Activated naive CD4-positive, alpha-beta T cell treated with anti-CD3 and anti-CD28 coated beads, Interleukin-2, amount 10 ng/mL, durations not matched to agents 7 days and 5 days (primary cell): ENCODE results near the gene TMEM114.

Experiments
- CTCF ChIA-PET: fragments of 350-600 bp; sonication (Branson Sonifier 250); formaldehyde crosslinking; loops from one replicate; lab custom pipeline; 2021; ENCODE audit warnings: antibody characterized with exemption; lab: Charles Lee
- DNase-seq: peaks from one replicate; pipeline ENCODE4 v3.0.0-alpha.2; 2020
- H3K27ac Mint-ChIP-seq: one replicate; pipeline ENCODE4 v1.8.0; 2021; ENCODE audit warnings: mild to moderate bottlenecking, moderate library complexity, mixed read lengths
- H3K27me3 Mint-ChIP-seq: one replicate; pipeline ENCODE4 v1.8.0; 2021; ENCODE audit warnings: mild to moderate bottlenecking, mixed read lengths
- H3K36me3 Mint-ChIP-seq: one replicate; pipeline ENCODE4 v1.8.0; 2021; ENCODE audit warnings: mixed read lengths
- H3K4me1 Mint-ChIP-seq: one replicate; pipeline ENCODE4 v1.8.0; 2021; ENCODE audit warnings: mixed read lengths
- H3K4me3 Mint-ChIP-seq: one replicate; pipeline ENCODE4 v1.8.0; 2021; ENCODE audit warnings: mild to moderate bottlenecking, moderate library complexity, mixed read lengths
- H3K9me3 Mint-ChIP-seq: one replicate; pipeline ENCODE4 v1.8.0; 2021; ENCODE audit warnings: mixed read lengths

TMEM114 gene

DNA sequence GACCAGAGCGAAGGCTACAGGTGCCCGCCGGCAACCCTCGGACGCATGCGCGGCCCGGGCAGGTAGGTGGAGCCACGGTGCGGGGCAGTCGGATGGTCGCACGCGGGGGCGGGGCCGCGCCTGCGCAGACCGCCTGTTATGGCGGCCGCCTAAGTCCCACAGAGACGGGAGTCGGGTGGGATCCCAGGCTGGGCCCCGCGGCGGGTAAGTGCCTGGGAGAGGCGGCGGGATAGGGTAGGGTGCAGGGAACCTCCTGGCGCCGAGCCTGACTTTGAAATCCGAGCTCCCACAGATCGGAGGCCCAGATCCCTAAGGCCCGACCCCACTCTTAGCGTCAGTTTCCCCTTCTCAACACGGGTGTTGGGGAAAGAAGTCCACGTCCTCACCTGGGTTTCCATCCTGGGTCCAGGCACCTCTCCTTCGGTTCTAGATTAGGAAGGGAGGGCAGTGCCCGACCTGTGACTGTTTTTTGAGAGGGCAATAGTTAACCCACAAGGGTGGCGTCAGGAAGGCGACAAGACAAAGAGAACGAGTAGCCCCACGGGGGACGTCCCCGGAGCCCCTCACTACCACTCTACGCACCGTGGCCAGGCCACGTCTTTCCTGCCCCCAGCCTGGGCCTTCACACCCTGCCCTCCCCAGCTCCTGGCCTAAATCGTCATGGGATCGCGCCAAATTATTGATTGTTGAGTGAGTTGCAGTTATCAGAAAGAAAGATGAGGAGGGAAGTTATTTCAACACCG is 31.4 kb upstream of the TMEM114 start, which contains the start of gene METTL22:
Gene METTL22, plus strand, starts transcription at position 127 of the 743 bp plus-strand sequence. CDS start 3,968 bp downstream, outside the sequence.
- Mint-ChIP-seq H3K27me3 (peaks cover 25% of the 10 kb centered on the region), H3K4me1 (peaks cover 23% of the 10 kb centered on the region), H3K36me3 (peaks cover 11% of the 10 kb centered on the region), H3K9me3 (no peaks in the 10 kb centered on the region), H3K4me3 (peak within 1 kb of the TSS; percentile 99), H3K27ac (peak within 1 kb of the TSS; percentile 86)
- DNase-seq: peak; percentile 94
- CTCF ChIA-PET: interaction anchor here (1.0 kb wide), 1 partner anchor 15 kb away, joined by 3 read pairs; no protein-coding TSS in a partner anchor

DNA sequence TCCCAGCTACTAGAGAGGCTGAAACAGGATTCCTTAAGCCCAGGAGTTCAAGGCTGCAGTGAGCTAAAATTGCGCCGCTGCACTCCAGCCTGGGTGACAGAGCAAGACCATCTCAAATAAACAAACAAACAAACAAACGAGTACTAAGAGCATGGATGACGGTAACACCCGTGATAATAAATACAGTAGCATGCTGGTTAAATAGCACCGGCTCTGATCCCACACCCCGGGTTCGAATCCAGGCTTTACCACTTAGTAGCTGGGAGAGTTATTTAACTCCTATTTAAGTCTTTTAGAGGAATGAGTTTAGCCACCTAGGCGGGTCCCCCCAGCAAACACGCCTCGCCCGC is 30.9 kb upstream of the TMEM114 start:
- CTCF ChIA-PET: interaction anchor here (1.0 kb wide), 1 partner anchor 16 kb away, joined by 3 read pairs; no protein-coding TSS in a partner anchor
- Mint-ChIP-seq H3K4me1 (peaks cover 23% of the 10 kb centered on the region), H3K4me3 (peak overlapping the region; percentile 99), H3K36me3 (peaks cover 11% of the 10 kb centered on the region), H3K9me3 (no peaks in the 10 kb centered on the region), H3K27ac (peak overlapping the region; percentile 49), H3K27me3 (peaks cover 27% of the 10 kb centered on the region)
- DNase-seq: no peak

DNA sequence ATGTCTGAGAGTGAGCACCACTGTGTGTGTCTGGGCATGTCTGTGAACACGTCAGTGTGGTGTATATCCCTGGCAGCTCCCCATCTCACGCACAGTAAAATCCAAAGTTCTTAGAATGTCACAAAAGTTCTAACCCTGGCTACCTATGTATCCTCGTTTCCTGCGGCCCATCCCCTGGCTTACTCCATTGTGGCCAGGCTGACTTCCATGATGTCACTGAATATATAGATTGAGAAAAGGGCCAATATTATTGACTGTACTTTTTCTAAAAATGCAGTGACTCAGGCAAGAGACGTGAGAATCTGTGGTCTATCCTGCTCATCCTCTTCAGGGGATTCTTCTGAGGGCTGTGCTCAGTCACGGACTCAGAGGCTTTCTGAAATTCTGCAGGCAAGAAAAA is 30.2 kb upstream of the TMEM114 start:
- no peak overlapping the region for H3K27ac Mint-ChIP-seq
- H3K27me3 Mint-ChIP-seq: peaks cover 31% of the 10 kb centered on the region

DNA sequence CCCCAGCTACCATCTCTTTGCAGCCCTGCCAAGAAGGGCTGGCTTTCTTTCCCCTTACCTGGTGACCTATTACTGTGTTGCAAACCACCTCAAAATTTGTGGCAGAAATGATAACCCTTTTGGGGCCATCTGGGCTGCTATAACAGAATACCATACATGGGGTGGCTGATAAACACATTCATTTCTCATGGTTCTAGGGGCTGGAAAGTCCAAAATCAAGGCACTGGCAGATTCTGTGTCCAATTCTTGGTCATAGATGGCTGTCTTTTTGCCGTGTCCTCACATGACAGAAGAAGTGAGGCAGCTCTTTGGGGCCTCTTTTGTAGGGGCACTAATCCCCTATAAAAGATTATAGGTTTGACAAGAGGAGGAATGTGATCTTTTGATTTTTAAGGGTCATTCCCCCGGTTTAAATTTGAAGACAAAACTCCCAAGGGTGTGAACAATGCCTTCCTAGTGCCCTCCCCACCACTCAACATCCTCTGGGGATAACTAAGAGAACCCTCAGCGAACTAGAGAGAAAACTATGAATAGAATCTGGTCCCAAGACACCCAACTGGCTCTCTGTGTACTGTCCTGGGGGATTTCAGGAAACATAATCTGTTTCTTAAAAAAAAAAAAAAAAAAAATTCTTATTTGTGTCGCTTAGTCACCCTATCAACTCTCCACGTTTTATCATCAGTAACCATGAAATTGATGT is 29.5 kb upstream of the TMEM114 start:
- DNase-seq: no peak
- Mint-ChIP-seq H3K4me1 (peaks cover 20% of the 10 kb centered on the region), H3K36me3 (peaks cover 5% of the 10 kb centered on the region), H3K9me3 (no peaks in the 10 kb centered on the region), H3K27me3 (peaks cover 35% of the 10 kb centered on the region), H3K27ac (no peak overlapping the region), H3K4me3 (no peak overlapping the region)
- CTCF ChIA-PET: no interaction called here

More for the DNA sequence above, 30.2 kb upstream of the TMEM114 start:
- peaks cover 23% of the 10 kb centered on the region for H3K4me1 Mint-ChIP-seq
- CTCF ChIA-PET: no interaction called here
- no peaks in the 10 kb centered on the region for H3K9me3 Mint-ChIP-seq
- DNase-seq: no peak
- H3K36me3 Mint-ChIP-seq: peaks cover 5% of the 10 kb centered on the region
- peak overlapping the region; percentile 99 for H3K4me3 Mint-ChIP-seq

DNA sequence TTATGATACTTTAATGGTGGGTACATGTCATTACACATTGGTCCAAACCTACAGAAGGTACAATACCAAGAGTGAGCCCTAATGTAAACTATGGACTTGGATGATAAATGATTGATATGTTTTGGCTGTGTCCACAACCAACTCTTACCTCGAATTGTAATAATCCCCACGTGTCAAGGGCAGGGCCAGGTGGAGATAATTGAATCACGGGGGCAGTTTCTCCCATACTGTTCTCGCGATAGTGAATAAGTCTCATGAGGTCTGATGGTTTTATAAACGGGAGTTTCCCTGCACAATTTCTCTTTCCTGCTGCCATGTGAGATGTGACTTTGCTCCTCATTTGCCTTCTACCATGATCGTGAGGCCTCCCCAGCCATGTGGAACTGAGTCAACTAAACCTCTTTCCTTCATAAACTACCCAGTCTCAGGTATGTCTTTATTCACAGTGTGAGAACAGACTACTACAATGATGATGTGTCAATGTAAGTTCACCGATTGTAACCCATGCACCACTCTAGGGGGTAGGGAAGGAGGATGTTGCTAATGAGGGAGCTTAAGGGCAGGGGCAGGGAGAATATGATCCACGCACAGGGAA is 24.2 kb upstream of the TMEM114 start:
- Mint-ChIP-seq H3K27me3 (peaks cover 46% of the 10 kb centered on the region), H3K36me3 (no peaks in the 10 kb centered on the region), H3K27ac (no peak overlapping the region), H3K4me1 (no peaks in the 10 kb centered on the region), H3K4me3 (no peak overlapping the region), H3K9me3 (no peaks in the 10 kb centered on the region)
- CTCF ChIA-PET: no interaction called here
- DNase-seq: no peak

DNA sequence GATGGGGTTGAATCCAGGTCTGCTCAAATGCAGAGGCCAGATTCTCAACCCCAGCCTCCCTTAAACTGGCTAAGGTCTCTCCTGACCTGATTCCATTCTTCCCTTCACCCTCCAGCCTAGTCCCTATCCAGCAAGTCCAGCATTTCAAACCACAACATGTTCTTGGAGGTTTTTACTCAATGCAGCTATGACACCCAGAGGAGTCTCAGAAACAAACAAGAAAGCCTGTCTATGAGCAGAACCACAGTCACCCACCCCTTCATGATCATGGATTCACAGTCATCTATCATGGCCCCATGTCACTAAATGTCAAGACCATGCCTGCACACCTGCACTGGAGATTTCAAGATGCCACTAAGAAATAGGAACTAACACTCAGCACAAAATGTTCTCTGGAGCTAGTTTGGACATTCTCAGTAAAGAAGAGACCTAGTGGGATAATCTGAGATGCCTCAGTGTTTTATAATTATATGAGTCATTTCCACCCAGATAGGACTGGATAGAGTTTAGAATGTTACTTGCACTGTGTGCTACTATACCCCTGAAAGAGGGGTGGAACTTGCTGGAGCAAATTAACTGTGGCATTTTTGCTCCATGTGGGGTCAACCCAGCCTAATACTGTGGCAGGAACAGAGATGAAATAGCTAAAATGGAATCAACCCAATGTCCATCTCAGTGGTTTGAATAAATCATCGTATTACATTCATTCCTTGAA is 21.7 kb upstream of the TMEM114 start:
- DNase-seq: no peak

DNA sequence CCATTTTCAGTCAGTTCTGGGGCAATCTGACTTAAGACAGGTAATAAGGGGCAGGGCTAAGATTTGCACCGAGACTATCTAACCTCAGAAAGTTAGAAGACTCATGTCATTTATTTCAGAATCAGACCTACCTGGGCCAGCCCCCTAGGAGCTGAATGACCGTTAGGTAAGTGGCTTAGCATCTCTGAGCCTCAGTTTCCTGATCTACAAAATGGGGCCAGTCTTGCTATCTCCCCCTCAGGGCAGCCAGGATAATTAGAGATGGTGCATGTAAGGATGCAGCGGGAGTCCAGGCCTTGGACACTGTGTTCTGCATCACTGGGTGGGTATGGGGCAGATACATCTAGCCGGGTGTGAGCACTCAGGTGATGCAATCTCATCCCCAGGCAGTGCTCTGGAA is 20.8 kb upstream of the TMEM114 start:
- peaks cover 22% of the 10 kb centered on the region for H3K27me3 Mint-ChIP-seq
- H3K27ac Mint-ChIP-seq: no peak overlapping the region
- H3K36me3 Mint-ChIP-seq: no peaks in the 10 kb centered on the region
- no peaks in the 10 kb centered on the region for H3K9me3 Mint-ChIP-seq
- DNase-seq: no peak
- H3K4me1 Mint-ChIP-seq: no peaks in the 10 kb centered on the region
- CTCF ChIA-PET: no interaction called here
- no peak overlapping the region for H3K4me3 Mint-ChIP-seq

More for the DNA sequence above, 21.7 kb upstream of the TMEM114 start:
- Mint-ChIP-seq H3K27me3 (peaks cover 25% of the 10 kb centered on the region), H3K36me3 (no peaks in the 10 kb centered on the region), H3K9me3 (no peaks in the 10 kb centered on the region), H3K4me3 (no peak overlapping the region), H3K27ac (no peak overlapping the region), H3K4me1 (no peaks in the 10 kb centered on the region)
- CTCF ChIA-PET: interaction anchor here (1.2 kb wide), 1 partner anchor 42 kb away, joined by 4 read pairs; no protein-coding TSS in a partner anchor

DNA sequence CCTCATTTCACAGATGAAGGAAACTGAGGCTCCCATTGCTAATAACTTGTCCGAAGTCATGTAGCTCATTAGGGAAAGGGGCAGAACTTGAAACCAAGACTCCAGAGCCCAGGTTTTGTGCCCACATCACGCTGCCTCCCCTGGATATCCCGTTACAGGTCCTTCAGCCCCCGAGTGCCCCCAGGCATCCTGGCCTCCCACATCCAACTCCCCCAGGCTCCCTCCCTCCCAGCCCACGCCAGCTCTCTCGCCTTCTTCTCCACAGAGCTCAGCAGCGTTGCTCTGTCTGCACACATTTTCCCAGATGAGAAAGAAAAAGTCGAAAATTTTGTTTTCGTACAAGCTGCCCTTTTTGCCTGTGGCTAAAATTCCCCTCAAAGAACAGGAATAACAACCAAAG is 16.9 kb upstream of the TMEM114 start:
- H3K36me3 Mint-ChIP-seq: no peaks in the 10 kb centered on the region
- H3K27ac Mint-ChIP-seq: no peak overlapping the region
- peaks cover 15% of the 10 kb centered on the region for H3K27me3 Mint-ChIP-seq
- H3K4me1 Mint-ChIP-seq: no peaks in the 10 kb centered on the region
- H3K9me3 Mint-ChIP-seq: no peaks in the 10 kb centered on the region
- no peak for DNase-seq
- H3K4me3 Mint-ChIP-seq: no peak overlapping the region
- CTCF ChIA-PET: no interaction called here

DNA sequence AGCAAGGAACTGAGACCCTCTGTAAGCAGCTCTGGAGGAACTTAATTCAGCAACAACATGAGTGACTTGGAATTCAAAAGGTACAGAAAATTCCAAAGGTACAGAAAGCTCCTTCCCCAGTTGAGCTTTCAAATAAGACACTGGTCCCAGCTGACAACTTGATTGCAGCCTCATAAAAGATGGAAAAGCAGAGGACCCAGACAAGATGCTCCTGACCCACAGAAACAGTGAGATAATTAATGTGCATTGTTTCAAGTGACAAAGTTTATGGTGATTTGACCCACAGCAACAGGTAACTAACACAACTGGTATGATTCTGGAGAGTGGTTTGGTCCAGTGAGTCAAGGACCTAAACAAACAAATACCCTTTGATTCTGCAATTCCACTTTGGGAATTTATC is 15.2 kb upstream of the TMEM114 start:
- no peak overlapping the region for H3K4me3 Mint-ChIP-seq
- DNase-seq: no peak
- no peaks in the 10 kb centered on the region for H3K4me1 Mint-ChIP-seq
- H3K36me3 Mint-ChIP-seq: no peaks in the 10 kb centered on the region
- H3K27me3 Mint-ChIP-seq: peaks cover 7% of the 10 kb centered on the region
- CTCF ChIA-PET: no interaction called here
- no peaks in the 10 kb centered on the region for H3K9me3 Mint-ChIP-seq
- H3K27ac Mint-ChIP-seq: no peak overlapping the region

DNA sequence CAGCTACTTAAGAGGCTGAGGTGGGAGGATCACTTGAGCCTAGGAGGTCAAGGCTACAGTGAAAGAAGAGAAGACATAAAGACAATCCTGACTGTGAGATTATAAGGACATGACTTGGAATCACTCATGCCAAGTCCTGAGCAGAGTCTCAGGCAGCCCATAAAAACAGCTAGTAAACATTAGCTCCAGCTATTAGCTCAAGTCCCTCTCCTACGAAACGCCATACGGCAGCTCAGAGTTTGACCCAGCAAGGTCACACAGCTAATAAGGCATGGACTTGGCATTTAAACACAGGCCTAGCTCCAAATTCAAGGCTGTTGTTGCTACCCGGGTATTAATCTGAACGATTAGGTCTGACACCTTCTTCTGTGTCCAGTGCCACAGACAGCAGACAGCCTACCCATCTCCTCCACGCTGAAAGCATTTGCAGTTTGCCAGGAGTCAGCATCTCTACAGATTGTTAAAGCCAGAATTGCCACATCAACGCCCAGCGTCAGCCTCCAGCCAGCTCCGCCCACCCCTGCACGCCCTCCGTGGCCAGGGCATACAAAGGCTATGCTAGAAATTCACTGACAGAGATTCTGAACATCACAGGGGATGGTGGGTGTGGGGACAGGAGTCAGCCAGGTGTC is 9.9 kb upstream of the TMEM114 start:
- no peak overlapping the region for H3K4me3 Mint-ChIP-seq
- H3K4me1 Mint-ChIP-seq: no peaks in the 10 kb centered on the region
- H3K9me3 Mint-ChIP-seq: no peaks in the 10 kb centered on the region
- no peak for DNase-seq
- H3K36me3 Mint-ChIP-seq: no peaks in the 10 kb centered on the region
- peaks cover 7% of the 10 kb centered on the region for H3K27me3 Mint-ChIP-seq
- CTCF ChIA-PET: no interaction called here
- no peak overlapping the region for H3K27ac Mint-ChIP-seq

DNA sequence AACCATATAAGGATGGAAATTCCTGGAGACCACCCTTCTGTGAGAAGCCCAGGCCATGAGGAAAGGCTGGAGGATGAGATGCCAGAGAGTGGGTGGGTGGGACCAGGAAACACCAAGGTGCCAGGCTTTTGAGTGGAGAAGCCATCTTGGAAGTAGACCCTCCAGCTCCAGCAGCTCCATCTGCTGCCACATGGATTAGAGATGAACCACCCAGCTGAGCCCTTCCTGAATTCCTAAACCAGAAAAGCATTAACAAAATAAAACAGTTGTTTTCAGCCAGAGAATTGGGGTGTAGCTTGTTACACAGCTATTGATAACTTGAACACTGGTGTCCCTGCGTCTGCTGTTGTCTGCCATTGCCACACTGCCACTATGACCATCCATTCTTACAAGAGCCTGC is 6.3 kb upstream of the TMEM114 start:
- Mint-ChIP-seq H3K36me3 (no peaks in the 10 kb centered on the region), H3K4me1 (no peaks in the 10 kb centered on the region), H3K4me3 (no peak overlapping the region), H3K9me3 (no peaks in the 10 kb centered on the region), H3K27me3 (no peaks in the 10 kb centered on the region), H3K27ac (no peak overlapping the region)
- no peak for DNase-seq
- CTCF ChIA-PET: no interaction called here

DNA sequence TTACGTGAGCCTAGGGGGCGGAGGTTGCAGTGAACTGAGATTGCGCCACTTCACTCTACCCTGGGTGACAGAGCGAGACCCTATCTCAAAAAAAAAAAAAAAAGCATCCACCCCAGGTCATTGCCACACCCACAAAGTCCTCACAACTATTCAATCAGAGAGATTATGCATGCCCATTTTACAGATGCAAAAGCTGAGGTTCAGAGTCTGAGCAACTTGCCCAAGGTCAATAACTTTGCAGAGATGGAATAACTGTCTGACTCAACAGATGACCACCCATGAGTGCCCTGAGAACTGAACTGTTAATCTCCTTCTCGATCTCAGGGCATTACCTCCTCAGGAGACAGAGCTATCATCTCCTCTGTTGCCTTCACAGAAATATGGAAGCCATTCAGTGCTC is 5.5 kb upstream of the TMEM114 start:
- no peaks in the 10 kb centered on the region for H3K4me1 Mint-ChIP-seq
- DNase-seq: no peak
- H3K27ac Mint-ChIP-seq: no peak overlapping the region
- no peaks in the 10 kb centered on the region for H3K36me3 Mint-ChIP-seq
- CTCF ChIA-PET: no interaction called here
- no peaks in the 10 kb centered on the region for H3K9me3 Mint-ChIP-seq
- no peaks in the 10 kb centered on the region for H3K27me3 Mint-ChIP-seq
- H3K4me3 Mint-ChIP-seq: no peak overlapping the region

DNA sequence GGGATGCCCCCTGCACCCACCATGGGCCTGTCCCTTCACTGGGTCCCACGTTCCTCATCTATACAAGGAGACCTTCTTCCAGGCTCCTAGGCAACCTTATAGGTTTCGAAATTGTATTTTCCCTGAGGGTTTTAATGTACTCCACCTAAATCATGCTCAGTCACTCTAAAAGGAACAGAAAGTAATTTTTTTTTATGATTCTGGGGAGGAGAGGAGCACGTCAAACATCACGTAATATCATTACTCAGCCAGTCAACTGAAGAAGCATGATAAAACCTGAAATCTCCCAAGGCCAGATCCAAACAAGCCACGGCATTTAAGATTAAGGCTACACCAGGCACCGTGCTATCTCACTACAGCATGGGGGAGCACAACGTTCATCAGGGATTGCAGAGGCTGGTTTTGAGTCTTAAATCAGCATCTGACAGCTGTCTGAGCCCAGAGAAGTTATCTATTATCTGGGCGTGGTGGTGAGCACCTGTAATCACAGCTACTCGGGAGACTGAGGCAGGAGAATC is 3.9 kb upstream of the TMEM114 start:
- H3K4me3 Mint-ChIP-seq: no peak overlapping the region
- H3K27ac Mint-ChIP-seq: no peak overlapping the region
- no peaks in the 10 kb centered on the region for H3K9me3 Mint-ChIP-seq
- no peaks in the 10 kb centered on the region for H3K27me3 Mint-ChIP-seq
- CTCF ChIA-PET: interaction anchor here (1.2 kb wide), 1 partner anchor 22 kb away, joined by 3 read pairs; no protein-coding TSS in a partner anchor
- no peaks in the 10 kb centered on the region for H3K36me3 Mint-ChIP-seq
- no peak for DNase-seq
- H3K4me1 Mint-ChIP-seq: no peaks in the 10 kb centered on the region
